DOHH2 (cell line): ENCODE measurements around the gene TMEM154.

ENCODE experiments used
- CTCF ChIP-seq: fragments of 200-600 bp; sonication (generic); IDR thresholded peaks from one replicate; pipeline ENCODE4 v1.5.1; 2014; ENCODE audit warnings: antibody characterized with exemption, mild to moderate bottlenecking, low read depth, low read length; ENCODE audit not compliant: poor library complexity, severe bottlenecking
- EZH2phosphoT487 ChIP-seq: fragments of 200-600 bp; sonication (generic); IDR thresholded peaks from 2 replicates; pipeline ENCODE4 v1.6.1; 2017; ENCODE audit warnings: borderline replicate concordance, mild to moderate bottlenecking, antibody characterized with exemption, low read length, moderate library complexity, mixed read lengths

- TF ChIP-seq EZH2phosphoT487 (no peak), CTCF (no peak)
These were observed 43.9 kb downstream of the TMEM154 start for GRCh38 chr4:152635851-152636250.
